ENCODE data around the gene VRTN.

The VRTN gene

GRCh38 chr14:74400031-74400685 is 51.9 kb downstream of the VRTN start:
- no peak for DNase-seq

DNA sequence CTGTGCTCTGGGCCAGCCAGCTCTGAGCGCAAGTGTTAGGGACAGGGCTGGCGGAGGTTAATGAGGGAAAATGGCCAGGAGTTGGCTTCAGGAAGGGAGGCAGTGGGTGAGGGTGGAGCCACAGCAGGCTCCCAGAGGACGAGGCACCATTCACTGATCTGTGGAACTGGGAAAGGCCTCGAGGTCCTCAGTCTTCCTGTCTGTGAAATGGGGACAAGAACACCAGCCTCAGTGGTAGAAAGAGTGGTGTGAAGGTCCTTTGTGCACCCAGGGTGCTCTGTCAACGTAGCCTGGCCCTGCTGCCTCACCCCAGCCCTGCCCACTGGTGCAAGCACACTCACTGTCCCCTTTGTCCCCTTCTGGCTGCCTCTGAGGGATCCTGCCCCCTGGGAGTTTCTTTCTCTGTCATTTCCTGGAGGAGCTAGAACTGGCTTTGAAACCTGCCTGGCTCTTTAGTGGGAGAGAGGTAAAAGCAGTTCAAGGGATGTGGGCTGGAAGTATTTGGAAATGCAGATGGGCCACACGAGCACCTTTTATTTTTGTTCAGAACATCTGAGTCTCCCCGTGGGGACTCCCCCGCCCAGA is 52.7 kb downstream of the VRTN start:
- no peak for DNase-seq

DNA sequence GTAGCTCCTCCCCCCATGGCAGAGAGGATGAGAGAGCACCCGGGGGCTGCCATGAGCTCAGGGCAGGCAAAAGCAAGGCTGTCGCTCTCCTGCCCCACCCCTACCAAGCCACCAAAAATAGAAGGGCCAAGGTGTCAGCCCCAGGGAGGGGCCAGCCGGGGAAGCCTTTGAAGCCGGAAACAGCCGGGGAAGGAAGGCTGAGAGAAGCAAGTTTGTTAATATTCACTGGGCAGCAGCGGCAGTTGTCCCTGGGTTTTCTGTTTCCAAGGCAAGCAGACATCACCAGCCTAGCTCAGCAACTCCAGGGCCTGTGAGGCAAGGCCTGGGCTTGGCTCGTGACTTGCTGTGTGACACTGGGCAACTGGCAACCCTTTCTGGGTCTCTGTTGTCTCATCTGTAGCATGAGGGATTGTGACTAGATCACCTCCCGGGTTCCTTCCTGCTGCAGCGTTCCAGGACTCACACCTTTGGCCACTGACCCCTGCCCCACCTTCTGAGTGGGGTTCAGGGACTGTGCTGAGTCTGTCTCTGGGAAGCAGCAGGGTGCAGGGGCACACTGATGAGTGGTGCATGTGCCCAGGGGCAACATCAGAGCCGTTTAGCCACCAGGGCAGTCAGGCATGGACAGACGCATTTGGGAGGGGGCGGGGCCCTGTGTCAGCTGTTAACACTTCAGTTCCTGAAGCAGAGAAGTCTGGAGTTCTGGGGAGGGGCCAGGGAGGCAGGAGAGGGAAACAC is 53.4 kb downstream of the VRTN start:
- no peak for DNase-seq

GRCh38 chr14:74402401-74403251 is 54.4 kb downstream of the VRTN start:
- DNase-seq, result no peak

DNA sequence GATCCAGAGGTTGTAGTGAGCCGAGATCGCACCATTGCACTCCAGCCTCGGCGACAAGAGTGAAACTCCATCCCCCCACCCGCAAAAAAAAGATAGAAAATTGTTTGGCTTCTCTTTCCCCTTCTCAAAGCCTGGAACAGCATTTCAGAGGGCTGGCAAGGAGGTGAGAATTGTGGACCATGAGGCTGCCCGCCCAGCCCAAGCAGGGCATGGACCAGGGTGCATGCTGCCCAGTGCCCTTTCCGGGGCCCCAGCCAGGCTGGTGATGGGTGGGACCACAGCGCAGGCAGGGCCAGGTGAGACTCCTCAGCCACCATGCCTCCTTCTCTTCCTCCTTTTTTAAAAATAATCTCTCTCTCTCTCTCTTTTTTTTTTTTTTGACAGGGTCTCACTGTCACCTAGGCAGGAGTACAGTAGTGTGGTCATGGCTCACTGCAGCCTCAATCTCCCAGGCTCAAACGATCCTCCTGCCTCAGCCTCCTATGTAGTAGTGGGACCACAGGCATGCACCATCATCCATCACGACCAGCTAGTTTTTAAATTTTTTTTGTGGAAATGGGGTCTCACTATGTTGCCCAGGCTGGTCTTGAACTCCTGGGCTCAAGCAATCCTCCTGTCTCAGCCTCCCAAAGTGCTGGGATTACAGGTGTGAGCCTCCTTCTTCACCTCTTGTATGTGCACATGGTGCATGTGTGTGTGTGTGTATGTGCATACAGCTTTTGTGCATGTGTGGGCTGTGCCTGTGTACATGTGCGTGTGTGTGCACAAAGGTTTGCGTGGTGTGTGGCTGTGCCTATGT is 55.5 kb downstream of the VRTN start:
- no peak for DNase-seq

GRCh38 chr14:74404435-74404834 is 56.2 kb downstream of the VRTN start:
- DNase-seq, result no peak

GRCh38 chr14:74405663-74406062 is 57.4 kb downstream of the VRTN start:
- DNase-seq, result no peak

GRCh38 chr14:74407021-74407800 is 58.9 kb downstream of the VRTN start:
- no peak for DNase-seq

- no peak for DNase-seq
These were observed 59.5 kb downstream of the VRTN start for GRCh38 chr14:74407801-74408154.

- no peak for DNase-seq
These were observed 60.6 kb downstream of the VRTN start for GRCh38 chr14:74408870-74409269.

GRCh38 chr14:74409441-74409840 is 61.2 kb downstream of the VRTN start:
- no peak for DNase-seq
